Measurements from ENCODE around the gene CPAMD8. TPM values are rescaled to one million over a fixed set of nuclear protein-coding genes. Genes with fewer than 3 reads are reported as not detected.
"Not testable (repeated sequence)": the region's sequence is repeated elsewhere in the genome, so short reads cannot be mapped to it uniquely, and the experiment has no call there.

The CPAMD8 gene
- total and polyA plus RNA-seq, 12 donors = 3.1 to 33.7 (median 9.2) TPM

- no peak for TF ChIP-seq POLR2A (IDR thresholded peaks at IDR 0.05)
- TF ChIP-seq, protein P1, sequence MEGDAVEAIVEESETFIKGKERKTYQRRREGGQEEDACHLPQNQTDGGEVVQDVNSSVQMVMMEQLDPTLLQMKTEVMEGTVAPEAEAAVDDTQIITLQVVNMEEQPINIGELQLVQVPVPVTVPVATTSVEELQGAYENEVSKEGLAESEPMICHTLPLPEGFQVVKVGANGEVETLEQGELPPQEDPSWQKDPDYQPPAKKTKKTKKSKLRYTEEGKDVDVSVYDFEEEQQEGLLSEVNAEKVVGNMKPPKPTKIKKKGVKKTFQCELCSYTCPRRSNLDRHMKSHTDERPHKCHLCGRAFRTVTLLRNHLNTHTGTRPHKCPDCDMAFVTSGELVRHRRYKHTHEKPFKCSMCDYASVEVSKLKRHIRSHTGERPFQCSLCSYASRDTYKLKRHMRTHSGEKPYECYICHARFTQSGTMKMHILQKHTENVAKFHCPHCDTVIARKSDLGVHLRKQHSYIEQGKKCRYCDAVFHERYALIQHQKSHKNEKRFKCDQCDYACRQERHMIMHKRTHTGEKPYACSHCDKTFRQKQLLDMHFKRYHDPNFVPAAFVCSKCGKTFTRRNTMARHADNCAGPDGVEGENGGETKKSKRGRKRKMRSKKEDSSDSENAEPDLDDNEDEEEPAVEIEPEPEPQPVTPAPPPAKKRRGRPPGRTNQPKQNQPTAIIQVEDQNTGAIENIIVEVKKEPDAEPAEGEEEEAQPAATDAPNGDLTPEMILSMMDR (IDR thresholded peaks at IDR 0.05) = no peak
- no peak overlapping the region for H3K4me3 ChIP-seq
- peaks cover 0 to 4% of the 10 kb centered on the region in 2 donors for H3K4me1 ChIP-seq (replicated peaks in 1 of 2)
- peaks cover 13% of the 10 kb centered on the region for H3K27me3 ChIP-seq
- peak overlapping the region in 1 of 5 donors; percentile 34 for H3K27ac ChIP-seq
- WGBS, 4 donors = 73 to 92% (median 76%) methylated on average over 3 to 12 of the region's 12 CpGs
- DNase-seq = peak in 2 of 7 donors; percentile 18 to 25
- intact Hi-C loops (cut with DNase I) = no loop called here
- no peaks in the 10 kb centered on the region for H3K36me3 ChIP-seq (replicated peaks in 1 of 2)
- H3K9me3 ChIP-seq (replicated peaks in 1 of 3) = no peaks in the 10 kb centered on the region
Measured at GRCh38 chr19:17021793-17022590, 4.6 kb downstream of the CPAMD8 start.

- Histone ChIP-seq H3K27me3 (peaks cover 13% of the 10 kb centered on the region), H3K4me1 (replicated peaks in 1 of 2) (peaks cover 0 to 4% of the 10 kb centered on the region in 2 donors), H3K4me3 (no peak overlapping the region), H3K9me3 (replicated peaks in 1 of 3) (no peaks in the 10 kb centered on the region), H3K27ac (no peak overlapping the region), H3K36me3 (replicated peaks in 1 of 2) (no peaks in the 10 kb centered on the region)
- DNase-seq = no peak
- no peak for TF ChIP-seq POLR2A (IDR thresholded peaks at IDR 0.05)
- TF ChIP-seq, protein P1 (IDR thresholded peaks at IDR 0.05) = no peak
- intact Hi-C loops (cut with DNase I) = no loop called here
- WGBS, 4 donors = 72 to 92% (median 87%) methylated on average over 1 of the region's 1 CpG
Measured at GRCh38 chr19:17021328-17021727, 5.3 kb downstream of the CPAMD8 start.

GRCh38 chr19:17020823-17021222 is 5.8 kb downstream of the CPAMD8 start:
- Histone ChIP-seq H3K4me1 (replicated peaks in 1 of 2) (peaks cover 0 to 4% of the 10 kb centered on the region in 2 donors), H3K4me3 (no peak overlapping the region), H3K36me3 (replicated peaks in 1 of 2) (no peaks in the 10 kb centered on the region), H3K27me3 (peaks cover 12% of the 10 kb centered on the region), H3K27ac (no peak overlapping the region), H3K9me3 (replicated peaks in 1 of 3) (no peaks in the 10 kb centered on the region)
- 80 to 86% (median 84%) methylated on average over 2 of the region's 2 CpGs for WGBS, 4 donors
- no peak for DNase-seq
- TF ChIP-seq, protein P1 (IDR thresholded peaks at IDR 0.05) = no peak
- TF ChIP-seq POLR2A (IDR thresholded peaks at IDR 0.05) = no peak
- intact Hi-C loops (cut with DNase I) = no loop called here

- no peaks in the 10 kb centered on the region for H3K36me3 ChIP-seq (replicated peaks in 1 of 2)
- intact Hi-C loops (cut with DNase I) = no loop called here
- H3K4me1 ChIP-seq (replicated peaks in 1 of 2) = peaks cover 0 to 4% of the 10 kb centered on the region in 2 donors
- peak; percentile 57 to 74 (median 65) for DNase-seq
- no peak overlapping the region for H3K4me3 ChIP-seq
- no peak overlapping the region for H3K27ac ChIP-seq
- H3K9me3 ChIP-seq (replicated peaks in 1 of 3) = no peaks in the 10 kb centered on the region
- peaks cover 7% of the 10 kb centered on the region for H3K27me3 ChIP-seq
- TF ChIP-seq POLR2A (IDR thresholded peaks at IDR 0.05) = no peak
- TF ChIP-seq, protein P1 (IDR thresholded peaks at IDR 0.05) = no peak
Measured at GRCh38 chr19:17020385-17020784, 6.2 kb downstream of the CPAMD8 start.

DNA sequence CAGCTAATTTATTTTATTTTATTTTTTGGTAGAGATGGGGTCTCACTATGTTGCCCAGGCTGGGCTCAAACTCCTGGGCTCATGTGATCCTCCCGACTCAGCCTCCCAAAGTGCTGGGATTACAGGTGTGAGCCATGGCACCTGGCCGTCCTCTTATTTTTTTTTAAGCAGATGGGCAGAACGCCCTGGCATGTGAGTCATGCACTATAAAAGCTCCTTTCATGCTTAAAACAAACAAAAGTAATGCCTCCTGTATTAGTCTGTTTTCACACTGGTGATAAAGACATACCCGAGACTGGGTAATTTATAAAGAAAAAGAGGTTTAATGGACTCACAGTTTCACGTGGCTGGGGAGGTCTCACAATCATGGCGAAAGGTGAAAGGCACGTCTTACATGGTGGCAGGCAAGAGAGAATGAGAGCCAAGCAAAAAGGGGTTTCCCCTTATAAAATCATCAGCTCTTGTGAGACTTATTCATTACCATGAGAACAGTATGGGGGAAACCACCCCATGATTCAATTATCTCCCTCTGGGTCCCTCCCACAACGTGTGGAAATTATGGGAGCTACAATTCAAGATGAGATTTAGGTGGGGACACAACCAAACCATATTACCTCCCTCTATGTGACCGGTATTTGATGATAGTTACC is 12.3 kb downstream of the CPAMD8 start:
- DNase-seq; H3K27ac ChIP-seq; intact Hi-C loops (cut with DNase I); H3K36me3 ChIP-seq (replicated peaks in 1 of 2); H3K9me3 ChIP-seq (replicated peaks in 1 of 3); H3K4me1 ChIP-seq (replicated peaks in 1 of 2); H3K4me3 ChIP-seq; H3K27me3 ChIP-seq: not testable (repeated sequence)
- WGBS, 4 donors = 60 to 68% (median 63%) methylated on average over 9 of the region's 9 CpGs

Measured in adrenal gland (tissue), 12 donors.